ENCODE data around the gene ANGPTL2.

GRCh38 chr9:127038531-127038930 is 83.9 kb downstream of the ANGPTL2 start:
- no peak for TF ChIP-seq EZH2 (IDR thresholded peaks at IDR 0.05; ENCODE audit: borderline replicate concordance, low read length)
- no peak for TF ChIP-seq CTCF (IDR thresholded peaks at IDR 0.05; ENCODE audit: low read length)
